NK-92 (cell line): Measurements from ENCODE around the gene CDHR5.
A peak's percentile ranks its signal among the peaks of the same experiment; 100 is the strongest.
"Not testable (repeated sequence)": the region's sequence is repeated elsewhere in the genome, so short reads cannot be mapped to it uniquely, and the experiment has no call there.

ENCODE experiments used
- DNase-seq: peaks from one replicate; lab custom pipeline; 2025; ENCODE audit not compliant: unreplicated experiment; lab: John Stamatoyannopoulos, UW

The CDHR5 gene

GRCh38 chr11:589798-590197, 35.0 kb downstream of the CDHR5 start:
- DNase-seq: no peak

GRCh38 chr11:587978-588380, 36.8 kb downstream of the CDHR5 start:
- DNase-seq: no peak

- DNase-seq: no peak
Measured at GRCh38 chr11:587546-587945, 37.2 kb downstream of the CDHR5 start.

GRCh38 chr11:586376-587316, 38.1 kb downstream of the CDHR5 start:
- no peak for DNase-seq

GRCh38 chr11:584287-584686, 40.5 kb downstream of the CDHR5 start:
- DNase-seq: no peak

GRCh38 chr11:581752-582151, 43.0 kb downstream of the CDHR5 start:
- DNase-seq: no peak

- DNase-seq: no peak
Measured at GRCh38 chr11:581342-581741, 43.4 kb downstream of the CDHR5 start.

- no peak for DNase-seq
Measured at GRCh38 chr11:579830-580601, 44.7 kb downstream of the CDHR5 start.

GRCh38 chr11:578276-579035, 46.3 kb downstream of the CDHR5 start:
- no peak for DNase-seq

- DNase-seq: no peak
Measured at GRCh38 chr11:577611-577894, 47.2 kb downstream of the CDHR5 start.

- no peak for DNase-seq
Measured at GRCh38 chr11:576811-577610, 47.7 kb downstream of the CDHR5 start.

GRCh38 chr11:575996-576768, 48.6 kb downstream of the CDHR5 start, which contains the start of gene PHRF1:
PHRF1 (plus strand) TSS chr11:576470; CDS start chr11:581513, 5,043 bp downstream.
- DNase-seq: peak; percentile 59

GRCh38 chr11:575313-575995, 49.3 kb downstream of the CDHR5 start:
- no peak for DNase-seq

- no peak for DNase-seq
Measured at GRCh38 chr11:574632-575312, 50.0 kb downstream of the CDHR5 start.

- not testable (repeated sequence) for DNase-seq
Measured at GRCh38 chr11:574031-574570, 50.7 kb downstream of the CDHR5 start.

- DNase-seq: no peak
Measured at GRCh38 chr11:573146-573759, 51.5 kb downstream of the CDHR5 start.

GRCh38 chr11:571802-572185, 53.0 kb downstream of the CDHR5 start:
- no peak for DNase-seq
